HG02870 (cell line): ENCODE results near the gene UBE2V1.
"Not testable (repeated sequence)": the region's sequence is repeated elsewhere in the genome, so short reads cannot be mapped to it uniquely, and the experiment has no call there.

Source experiments
- ATAC-seq: cut with Tn5 transposase; IDR thresholded peaks from one replicate; pipeline ENCODE4 v1.9.1; 2021; ENCODE audit warnings: mild to moderate bottlenecking, moderate library complexity; ENCODE audit not compliant: unreplicated experiment

Gene UBE2V1

DNA sequence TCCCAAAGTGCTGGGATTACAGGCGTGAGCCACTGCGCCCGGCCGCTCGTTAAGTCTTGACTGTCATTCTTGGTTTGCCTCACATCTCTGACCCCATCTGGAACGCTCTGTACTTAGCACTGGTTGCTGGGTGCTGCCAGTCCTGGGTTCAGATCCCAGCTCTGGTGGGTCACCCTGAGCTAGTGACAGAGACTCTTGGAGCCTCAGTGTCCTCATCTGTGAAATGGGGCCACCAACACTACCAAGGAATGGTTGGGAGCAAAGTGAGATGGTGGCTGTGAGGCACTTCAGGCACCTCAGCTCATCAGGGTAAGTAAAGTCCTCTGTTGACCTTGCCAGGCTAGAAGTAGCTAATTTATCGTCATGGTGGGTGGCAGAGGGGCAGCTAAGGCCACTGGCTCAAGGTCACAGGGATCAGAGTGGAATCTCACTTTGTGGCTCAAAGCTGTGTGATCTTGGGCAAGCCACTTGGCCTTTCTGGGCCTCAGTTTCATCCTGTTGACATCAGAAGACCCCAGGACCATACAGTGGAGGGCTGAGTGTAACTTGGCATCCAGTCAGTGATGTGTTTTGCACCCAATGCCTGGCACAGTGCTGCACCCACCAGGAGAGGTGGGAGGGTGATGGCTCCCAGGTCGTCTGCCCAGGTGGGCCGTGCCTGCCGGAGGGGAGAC lies 46.7 kb downstream of the UBE2V1 start:
- ATAC-seq, result no peak

DNA sequence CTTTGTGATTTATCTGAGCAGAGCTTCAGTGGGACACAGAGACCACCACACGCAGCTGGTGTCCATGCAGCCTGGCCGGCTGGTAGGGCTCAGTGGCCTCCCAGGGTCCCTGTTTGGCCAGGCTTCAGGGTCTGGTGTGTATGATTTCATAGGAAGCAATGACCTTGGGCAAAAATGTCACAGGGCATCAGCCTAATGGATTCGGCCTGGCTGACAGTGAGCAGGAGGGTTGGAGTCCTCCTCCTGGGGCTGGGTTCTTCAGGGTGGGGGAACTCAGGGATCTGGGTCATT lies 47.7 kb downstream of the UBE2V1 start:
- ATAC-seq, result no peak

DNA sequence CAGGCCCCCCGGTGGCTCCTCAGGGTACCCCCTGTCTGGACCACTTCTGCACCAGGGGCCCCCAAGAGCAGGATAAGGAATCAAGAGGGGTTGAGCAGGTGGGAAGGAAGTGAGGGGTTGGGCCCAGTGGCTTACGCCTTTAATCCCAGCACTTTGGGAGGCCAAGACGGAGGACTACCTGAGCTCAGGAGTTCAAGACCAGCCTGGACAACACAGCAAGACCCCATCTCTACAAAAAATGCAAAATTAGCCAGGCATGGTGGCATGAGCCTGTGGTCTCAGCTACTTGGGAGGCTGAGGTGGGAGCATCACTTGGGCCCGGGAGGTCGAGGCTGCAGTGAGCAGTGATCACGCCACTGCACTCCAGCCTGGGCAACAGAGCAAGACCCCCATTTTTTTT lies 49.2 kb downstream of the UBE2V1 start:
- not testable (repeated sequence) for ATAC-seq

DNA sequence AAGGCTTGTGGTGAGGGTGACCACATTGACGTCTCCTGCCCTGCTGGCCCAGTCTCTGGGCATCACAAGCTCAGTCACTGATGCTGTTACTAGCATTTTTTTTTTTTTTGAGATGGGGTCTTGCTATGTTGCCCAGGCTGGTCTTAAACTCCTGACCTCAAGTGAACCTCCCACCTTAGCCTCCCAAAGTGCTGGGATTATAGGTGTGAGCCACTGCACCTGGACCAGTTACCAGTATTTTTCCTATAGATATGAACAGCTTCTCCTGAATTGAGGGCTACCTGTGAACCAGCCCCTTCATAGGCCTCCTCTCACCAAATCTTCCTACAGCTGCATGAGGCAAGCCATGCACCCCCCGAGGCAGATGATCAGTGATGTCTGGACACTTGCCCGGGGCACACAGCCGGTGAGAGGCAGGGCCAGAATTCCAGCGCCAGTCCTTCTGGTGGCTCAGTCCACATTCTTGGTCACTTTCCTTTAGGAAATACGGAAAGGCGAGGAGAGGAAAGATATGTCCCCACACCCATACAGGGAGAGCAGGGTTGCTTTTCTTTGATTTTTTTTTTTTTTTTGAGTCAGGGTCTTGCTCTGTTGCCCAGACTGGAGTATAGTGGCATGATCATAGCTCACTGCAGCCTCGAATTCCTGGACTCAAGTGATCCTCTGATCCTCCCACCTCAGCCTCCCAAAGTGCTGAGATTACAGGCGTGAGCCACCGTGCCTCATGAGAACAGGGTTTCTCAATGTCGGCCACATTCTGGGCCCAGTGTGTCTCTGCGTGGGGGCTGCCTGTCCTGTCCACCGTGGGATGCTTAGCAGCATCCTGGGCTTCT lies 50.7 kb downstream of the UBE2V1 start:
- no peak for ATAC-seq

DNA sequence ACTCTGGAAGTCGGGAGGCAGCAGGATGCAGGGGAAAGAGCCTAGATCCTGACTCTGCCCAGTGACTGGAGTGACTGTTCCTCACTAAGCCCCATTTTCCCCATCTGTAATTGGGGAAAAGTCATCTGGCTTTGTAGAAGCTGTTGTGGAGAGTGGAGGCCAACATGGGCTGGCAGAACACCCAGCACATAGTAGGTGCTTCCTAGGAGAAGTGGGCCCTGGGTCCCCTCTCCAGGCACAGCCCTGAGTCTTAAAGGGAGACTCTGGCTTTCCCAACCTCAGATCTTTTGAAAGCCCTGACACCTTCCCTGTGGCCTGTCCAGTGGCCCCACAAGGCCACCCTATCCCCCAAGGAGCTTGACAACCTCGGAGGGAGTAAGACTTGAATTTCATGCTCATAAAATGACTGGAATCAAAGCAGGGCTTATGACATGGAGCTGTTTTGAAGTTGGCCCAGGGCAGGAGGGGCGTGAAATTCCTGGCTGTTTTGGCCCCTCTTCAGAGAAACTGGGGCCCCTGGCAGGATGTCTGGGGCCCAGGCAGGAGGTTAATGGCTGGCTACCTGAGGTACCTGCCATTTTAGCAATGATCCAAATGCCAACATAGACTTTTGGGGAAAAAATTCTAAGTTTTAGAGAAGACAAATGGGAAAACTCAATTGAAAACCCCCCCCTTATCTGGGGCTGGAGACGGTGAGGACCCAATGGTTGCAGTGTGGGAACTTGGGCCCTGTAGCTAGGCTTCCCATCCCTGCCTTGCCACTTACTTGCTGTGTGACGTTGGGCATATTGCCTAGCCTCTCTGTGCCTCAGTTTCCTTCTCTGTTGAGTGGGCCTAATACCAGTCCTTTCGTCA lies 51.6 kb downstream of the UBE2V1 start:
- ATAC-seq, result no peak

DNA sequence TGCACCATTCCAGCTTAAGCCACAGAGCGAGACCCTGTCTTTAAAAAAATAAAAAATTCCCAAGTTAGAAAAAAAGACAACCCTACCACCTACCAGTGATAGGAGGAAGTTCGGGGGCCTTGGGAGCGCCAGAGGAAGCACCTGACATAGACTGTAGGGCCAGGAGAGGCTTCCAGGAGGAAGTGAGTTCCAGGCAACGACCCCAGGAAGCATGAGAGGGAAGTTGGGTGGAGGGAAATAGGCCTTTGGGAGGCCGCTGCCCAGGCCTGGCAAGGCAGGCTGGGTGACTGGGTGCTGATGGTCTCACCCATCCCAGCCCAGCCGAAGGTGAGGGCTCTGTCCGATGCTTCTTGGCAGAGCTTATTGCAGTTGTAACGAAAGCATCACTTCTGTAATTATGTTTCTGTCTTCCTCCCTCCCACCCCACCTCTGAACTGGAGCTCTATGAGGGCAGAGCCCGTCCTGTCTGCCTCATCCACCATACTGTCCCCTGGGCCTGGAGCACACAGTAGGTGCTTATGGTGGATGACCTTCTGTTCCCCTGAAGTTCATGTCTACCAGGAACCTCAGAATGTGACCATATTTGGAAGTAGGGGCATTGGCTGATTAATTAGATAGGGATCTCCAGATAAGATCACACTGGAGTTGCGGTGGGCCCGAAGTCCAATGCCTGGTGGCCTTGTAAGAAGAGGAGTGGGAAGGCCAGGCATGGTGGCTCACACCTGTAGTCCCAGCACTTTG lies 54.1 kb downstream of the UBE2V1 start:
- no peak for ATAC-seq

DNA sequence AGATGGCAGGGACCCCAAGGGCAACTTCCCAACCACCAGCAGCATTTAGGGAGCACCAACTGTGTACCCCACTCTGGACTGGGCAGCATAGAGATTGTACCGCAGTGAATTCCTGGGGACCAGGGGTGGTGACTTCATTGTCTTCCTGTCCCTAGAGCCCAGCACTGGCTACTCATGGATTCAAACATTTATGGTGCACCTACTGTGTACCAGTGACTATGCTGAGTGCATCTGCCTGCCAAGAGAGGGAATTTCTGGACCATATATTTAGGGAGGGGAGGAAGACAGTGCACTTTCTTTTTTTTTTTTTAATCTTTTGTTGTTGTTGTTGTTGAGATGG lies 55.3 kb downstream of the UBE2V1 start:
- no peak for ATAC-seq

DNA sequence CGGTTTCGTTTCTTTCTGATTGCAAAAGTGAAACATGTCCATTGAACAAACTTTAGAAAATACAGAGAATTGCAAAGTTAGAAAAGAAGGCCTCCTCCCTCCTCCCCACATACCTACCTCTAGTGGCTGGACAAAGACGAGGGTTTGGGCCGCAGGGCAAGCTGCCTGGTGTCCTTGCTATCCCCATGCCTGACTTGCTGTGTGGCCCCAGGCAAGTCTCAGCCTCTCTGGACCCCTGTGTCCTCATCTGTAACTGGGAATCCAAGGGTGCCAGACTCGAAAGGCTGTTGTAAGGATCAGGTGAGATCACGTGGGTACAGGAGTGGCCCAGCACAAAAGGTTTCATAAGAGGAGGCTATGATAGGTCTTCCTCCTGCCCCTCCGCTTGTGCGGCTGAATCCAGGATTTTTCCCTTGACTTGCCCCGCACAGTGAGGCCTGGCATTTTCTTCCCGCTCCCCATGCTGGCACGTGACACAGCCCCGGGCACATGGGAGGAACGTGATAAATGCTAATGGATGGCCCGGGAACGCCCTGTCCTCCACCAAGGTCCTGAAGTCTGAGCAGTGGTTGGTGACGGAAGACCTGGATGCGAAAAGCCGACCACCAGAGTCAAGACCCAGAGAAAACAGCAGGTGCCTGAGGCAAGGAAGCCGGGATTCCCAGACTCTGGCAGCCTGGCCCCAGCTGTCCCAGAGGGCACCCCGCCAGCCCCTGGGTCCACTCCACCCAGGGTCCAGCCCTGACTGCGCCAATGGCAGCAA lies 55.8 kb downstream of the UBE2V1 start:
- no peak for ATAC-seq

DNA sequence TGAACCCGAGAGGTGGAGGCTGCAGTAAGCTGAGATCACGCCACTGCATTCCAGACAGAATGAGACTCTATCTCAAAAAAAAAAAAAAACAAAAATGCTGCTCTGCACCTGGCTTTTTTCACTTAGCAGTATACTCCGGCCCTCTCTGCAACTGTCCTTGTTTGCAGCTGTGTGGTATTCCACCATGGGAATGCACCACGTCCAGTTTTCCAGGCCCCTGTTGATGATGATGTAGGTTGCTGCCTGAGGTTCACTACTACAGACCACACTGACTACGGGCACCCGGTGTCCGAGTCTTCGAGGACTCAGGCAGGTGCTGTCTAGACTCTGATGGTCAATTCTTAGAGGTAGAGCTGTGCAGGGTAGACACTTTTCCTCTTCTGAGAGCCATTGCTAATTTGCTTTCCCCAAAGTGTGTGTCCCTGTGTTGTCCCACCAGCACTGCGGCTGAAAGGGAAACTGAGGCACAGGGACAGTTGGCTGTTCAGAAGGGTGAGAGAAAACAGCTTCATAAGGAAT lies 56.5 kb downstream of the UBE2V1 start:
- ATAC-seq, result no peak

DNA sequence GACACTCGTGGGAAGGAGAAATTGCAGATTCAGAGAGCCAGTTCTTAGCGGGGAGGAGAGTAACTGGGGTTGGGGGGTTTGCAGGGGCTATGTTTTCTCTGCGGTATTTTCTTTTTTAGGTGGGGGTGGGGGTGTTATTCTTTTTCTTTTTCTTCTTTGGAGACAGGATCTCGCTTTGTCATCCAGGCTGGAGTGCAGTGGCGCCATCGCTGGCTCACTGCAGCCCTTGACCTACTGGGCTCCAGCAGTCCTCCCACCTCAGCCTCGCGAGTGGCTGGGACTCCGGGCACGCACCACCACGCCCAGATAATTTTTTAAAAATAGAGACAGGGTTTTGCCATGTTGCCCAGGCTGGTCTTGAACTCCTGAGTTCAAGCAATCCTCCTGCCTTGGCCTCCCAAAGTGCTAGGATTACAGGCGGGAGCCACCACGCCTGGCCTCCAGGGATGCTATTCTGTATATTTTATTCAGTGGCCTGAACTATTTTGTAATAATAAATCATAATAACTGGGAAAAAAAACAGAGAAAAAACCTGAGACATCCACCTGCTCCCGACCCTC lies 57.3 kb downstream of the UBE2V1 start:
- no peak for ATAC-seq

DNA sequence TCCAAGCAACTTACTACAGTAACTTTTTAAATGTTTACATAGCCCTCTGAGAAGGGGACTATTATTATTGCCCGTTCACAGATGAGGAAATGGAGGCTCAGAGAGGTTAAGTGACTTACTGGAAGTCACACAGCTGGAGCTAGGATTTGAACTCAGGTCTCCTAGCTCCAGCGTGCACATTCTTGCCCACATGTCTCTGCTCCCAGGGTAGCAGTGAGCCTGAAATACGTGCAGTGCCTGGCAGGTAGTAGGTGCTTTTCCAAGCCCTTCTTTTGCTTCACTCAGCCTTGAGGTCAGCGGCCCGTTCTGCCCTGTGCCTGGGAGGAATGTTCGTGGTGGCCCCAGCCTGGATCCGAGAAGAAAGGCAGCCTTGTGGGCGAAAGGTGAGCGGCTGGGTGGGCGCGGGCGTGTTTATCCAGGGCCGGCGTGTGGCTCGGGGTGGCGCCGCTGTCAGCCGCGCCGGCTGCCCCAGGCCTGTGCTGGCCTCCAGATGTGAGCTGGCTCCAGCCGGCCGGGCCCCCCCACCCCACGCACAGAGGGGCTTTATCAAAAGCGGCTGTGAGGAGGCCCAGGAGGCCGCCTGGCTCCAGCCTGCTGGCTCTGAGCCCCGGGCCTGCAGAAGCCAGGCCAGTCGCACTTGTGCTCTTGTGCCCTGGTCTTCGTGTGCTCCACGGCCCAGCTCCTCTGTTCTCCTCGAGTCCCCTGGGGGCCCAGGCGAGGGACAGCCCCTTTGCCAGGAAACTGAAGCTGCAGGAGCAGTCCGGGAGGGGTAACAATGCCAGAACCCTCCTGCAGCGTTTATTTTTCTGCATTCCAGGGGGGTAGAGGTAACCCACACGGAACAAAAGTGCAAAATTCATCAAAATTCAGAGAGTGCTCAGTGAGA lies 58.1 kb downstream of the UBE2V1 start:
- no peak for ATAC-seq

DNA sequence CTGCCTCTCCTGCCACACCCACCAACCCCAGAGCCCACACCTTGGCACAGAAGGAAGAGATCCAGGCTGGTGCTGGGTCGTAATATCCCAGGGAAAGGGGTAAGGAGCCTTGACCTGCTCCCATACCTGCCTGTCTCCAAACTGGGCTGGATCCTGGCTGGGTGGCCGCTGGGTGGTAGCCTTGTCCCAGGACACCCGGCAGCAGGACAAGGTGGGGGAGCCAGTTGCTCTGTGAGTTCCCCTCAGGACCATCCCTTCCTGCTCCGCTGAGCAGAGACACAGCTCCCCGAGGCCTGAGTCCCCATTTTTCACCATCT lies 58.8 kb downstream of the UBE2V1 start:
- no peak for ATAC-seq

DNA sequence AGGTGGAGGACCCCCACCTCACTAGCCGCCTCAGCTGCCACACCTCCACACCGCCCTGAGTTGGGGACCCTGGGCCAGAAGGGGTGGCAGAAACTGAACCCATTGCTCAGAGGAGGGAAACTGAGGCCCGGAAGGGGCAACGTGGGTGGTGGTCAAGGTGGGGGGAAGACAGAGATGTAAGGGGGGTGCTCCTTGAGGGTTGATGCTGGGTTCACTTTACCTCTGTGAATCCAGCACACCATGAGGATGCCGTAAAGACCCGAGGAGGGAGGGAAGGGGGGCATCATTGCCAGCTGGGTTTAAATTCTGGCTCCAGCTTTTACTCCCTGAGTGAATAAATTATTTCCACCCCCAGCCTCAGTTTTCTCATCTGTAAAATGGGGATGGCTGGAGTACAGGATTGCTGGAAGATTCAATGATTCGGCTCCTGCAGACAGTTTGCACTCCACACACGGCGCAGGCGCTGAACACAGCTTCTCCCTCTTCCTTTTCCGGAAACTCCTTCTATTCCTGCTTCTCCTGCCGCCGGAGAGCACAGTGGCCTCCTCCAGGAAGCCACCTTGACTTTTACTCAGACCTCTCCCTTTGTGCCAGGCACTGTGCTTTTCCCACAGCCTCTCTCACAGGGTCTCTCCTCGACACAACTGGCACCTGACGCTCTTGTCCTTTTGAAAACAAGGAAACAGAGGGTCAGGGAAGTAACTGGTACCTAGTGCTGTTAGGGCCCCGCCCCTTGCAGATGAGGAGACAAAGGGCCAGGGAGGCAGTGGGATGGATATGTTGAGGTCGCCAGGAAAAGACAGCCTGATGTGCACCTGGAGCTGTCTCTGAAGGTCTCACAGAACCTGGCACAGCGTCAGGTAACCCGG lies 59.4 kb downstream of the UBE2V1 start:
- no peak for ATAC-seq

DNA sequence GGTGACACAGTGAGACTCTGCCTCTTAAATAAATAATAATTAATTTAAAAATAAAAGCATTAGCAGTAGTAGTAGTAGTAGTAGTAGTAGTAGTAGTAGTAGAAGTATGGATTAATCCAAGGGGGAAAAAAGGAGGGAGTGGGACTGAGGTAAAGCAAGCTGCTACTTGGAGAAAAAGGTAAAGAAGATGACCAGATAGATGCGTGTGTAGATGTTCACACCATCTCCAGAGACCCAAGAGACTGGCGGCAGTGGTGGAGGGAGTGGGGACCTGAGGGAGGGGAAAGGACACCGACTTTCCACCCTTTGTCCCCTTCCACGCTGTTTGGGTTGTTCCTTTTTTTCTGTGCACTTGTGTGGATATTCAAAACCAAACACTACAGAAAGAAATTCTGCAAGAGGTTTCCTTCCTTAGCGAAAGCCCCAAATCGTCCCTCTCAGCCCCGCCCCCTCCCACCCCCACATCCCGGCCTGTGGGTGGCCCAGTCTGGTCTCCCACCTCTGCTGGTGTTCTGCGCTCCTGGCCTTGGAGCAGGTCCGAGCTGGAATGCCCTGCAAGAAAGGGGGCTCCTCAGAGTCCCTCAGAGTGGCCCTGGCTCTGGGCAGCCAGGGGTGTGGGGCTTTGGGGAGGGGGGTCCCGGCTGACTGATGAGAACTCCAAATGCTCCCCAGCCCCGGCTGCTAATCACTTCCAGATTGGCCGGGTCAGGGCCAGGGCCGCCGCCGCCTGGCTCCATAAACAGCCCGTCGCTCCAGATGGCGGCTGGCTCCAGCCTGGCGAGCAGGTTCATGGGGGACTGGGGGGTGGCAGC lies 60.2 kb downstream of the UBE2V1 start:
- ATAC-seq, result no peak

DNA sequence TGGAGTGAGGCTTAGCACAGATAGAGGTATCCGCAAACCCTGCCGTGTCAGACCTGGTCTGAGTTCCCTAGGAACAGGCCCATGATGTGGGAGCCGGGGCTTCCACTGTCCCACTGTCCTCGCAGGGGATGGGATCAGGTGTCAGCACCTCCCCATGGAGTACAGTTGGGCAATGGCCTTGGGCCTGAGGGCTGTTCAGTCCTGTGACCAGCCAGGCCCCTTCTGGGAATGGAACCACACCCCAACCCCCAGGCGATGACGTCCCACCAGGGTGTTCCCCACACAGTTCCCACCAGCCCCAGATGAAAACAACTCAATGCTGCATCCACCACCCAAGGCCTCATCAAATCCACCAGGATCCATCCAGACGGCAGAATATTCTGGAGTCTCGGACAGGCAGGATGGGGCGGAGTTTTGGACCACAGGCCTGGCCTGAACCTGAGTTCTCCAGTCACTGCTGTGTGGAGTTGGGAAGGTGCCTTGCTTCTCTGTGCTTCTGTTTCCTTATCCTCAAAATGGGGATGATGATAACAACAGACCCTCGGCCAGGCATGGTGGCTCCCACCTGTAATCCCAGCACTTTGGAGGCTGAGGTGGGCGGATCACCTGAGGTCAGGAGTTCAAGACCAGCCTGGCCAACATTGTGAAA lies 62.2 kb downstream of the UBE2V1 start:
- no peak for ATAC-seq

DNA sequence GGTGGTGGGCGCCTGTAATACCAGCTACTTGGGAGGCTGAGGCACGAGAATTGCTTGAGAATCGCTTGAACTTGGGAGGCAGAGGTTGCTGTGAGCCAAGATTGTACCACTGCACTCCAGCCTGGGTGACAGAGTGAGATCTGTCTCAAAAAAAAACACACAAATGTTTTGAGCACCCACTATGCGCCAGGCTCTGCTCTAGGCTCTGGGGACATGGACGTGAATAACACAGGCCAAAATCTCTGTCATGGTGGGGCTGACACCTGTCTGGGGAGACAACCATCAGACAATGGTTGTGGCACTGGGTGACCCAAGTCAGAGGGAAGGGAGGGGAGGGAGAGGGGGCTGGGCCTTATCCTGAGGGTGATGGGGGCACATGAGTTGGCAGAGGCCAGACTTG lies 62.7 kb downstream of the UBE2V1 start:
- ATAC-seq, result no peak
